GM10248 (cell line): ENCODE measurements around the gene DISC1.
"Not testable (repeated sequence)": the region's sequence is repeated elsewhere in the genome, so short reads cannot be mapped to it uniquely, and the experiment has no call there.

ENCODE experiments used
- CTCF ChIA-PET: fragments of 300-600 bp; sonication (Branson Sonifier 250); formaldehyde crosslinking; extraction: SDS; loops from one replicate; lab custom pipeline; 2021; ENCODE audit warnings: antibody characterized with exemption; lab: Yijun Ruan, JAX
- POLR2A ChIA-PET: fragments of 350-650 bp; sonication (Branson Sonifier 250); formaldehyde crosslinking; extraction: SDS; loops from one replicate; lab custom pipeline; 2020; ENCODE audit warnings: antibody characterized with exemption; lab: Yijun Ruan, JAX
- DNase-seq: peaks from one replicate; pipeline ENCODE4 v3.0.0; 2012; ENCODE audit errors: extremely low spot score
- CTCF ChIP-seq: IDR thresholded peaks from 2 replicates; pipeline ENCODE4 v1.5.1; 2012; ENCODE audit warnings: mild to moderate bottlenecking, low read depth; ENCODE audit errors: extremely low read depth, missing control alignments, control extremely low read depth

DISC1 gene

DNA sequence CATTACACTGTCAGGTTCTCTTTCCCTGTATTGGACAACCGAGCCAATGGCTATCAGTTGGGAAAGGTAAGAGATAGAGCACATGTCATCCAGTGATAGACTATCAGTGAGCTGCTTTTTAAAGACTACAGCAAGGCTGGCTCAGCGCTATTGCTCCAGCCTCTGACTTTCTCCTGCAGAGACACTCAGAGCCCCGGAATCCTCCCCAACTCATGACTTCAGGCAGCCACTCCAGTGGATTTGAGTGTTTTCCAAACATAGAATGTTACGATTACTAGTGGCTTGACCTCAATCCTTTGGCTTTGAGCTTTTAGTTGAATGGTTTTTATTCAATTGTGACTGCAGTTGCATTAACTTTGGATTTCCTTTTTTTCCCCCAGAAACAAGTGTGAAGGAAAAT is 331.9 kb downstream of the DISC1 start:
- POLR2A ChIA-PET = no interaction called here
- CTCF ChIA-PET = interaction anchor here (0.8 kb wide), 1 partner anchor 11 kb away, joined by 3 read pairs; no protein-coding TSS in a partner anchor
- no peak for DNase-seq
- no peak for TF ChIP-seq CTCF

DNA sequence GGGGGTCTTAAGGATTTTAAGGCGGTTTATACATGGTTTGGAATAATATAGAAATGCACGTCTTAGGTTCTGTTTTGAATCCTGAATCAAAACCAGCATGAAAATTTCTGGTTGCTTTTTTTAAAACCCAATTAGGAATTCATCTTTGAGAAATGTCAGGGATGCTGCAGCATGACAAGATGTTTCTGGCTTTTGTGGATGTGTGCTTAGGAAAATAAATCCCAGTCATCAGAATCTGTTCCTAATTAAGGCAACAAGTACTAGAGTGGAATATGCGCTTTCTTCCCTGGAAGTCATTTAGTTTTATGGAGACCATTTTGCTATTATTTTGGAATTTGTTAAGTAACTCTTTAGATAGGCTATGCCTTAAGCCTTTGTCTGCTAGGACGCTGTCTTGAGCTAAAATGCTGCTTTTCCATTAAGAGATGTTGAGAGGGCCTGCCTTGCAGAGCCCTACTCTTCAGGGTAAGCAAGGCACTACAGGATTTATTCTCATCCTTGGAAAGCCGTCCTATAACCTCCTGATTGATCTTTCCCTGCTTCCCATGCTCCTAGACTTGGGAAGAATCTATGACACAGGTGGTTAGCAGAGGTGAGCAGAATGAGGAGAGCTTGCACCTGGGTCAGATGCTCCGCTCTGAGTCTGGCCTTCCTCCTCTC is 332.8 kb downstream of the DISC1 start:
- TF ChIP-seq CTCF = no peak
- POLR2A ChIA-PET = no interaction called here
- no peak for DNase-seq
- CTCF ChIA-PET = interaction anchor here (2.3 kb wide), 1 partner anchor 12 kb away, joined by 8 read pairs; no protein-coding TSS in a partner anchor

DNA sequence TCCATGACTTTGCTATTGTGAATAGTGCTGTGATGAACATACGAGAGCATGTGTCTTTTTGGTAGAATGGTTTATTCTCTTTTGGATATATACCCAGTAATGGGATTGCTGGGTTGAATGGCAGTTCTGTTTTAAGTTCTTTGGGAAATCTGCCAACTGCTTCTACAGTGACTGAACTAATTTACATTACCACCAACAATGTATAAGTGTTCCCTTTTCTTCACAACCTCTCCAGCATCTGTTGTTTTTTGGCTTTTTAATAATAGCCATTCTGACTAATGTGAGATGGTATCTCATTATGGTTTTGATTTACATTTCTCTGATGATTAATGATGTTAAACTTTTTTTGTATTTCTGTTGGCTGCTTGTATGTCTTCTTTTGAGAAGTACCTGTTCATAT is 335.2 kb downstream of the DISC1 start:
- POLR2A ChIA-PET, DNase-seq: not testable (repeated sequence)
- CTCF ChIA-PET = interaction anchor here (1.0 kb wide), 1 partner anchor 9 kb away, joined by 3 read pairs; no protein-coding TSS in a partner anchor

DNA sequence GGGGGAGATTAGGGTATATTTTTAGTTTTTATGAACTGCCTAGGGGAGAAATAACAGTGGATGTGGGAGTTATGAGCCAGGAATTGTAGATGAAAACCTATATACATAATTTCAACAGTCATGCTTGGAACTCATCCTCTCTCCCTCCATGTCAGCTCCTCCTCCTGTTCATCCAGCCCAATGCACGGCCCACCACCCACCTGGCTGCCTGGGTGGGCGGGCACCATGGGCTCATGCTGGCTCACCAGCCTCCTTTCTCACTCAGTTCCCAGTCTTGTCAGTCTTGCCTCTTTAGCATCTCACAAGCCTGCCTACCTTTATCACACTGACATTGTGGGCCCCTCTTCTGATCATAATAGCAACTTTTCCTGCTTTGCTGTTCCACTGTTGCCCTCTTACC is 336.0 kb downstream of the DISC1 start:
- ChIA-PET POLR2A (no interaction called here), CTCF (interaction anchor here (1.0 kb wide), 1 partner anchor 8 kb away, joined by 3 read pairs; no protein-coding TSS in a partner anchor)
- no peak for DNase-seq
- TF ChIP-seq CTCF = no peak

DNA sequence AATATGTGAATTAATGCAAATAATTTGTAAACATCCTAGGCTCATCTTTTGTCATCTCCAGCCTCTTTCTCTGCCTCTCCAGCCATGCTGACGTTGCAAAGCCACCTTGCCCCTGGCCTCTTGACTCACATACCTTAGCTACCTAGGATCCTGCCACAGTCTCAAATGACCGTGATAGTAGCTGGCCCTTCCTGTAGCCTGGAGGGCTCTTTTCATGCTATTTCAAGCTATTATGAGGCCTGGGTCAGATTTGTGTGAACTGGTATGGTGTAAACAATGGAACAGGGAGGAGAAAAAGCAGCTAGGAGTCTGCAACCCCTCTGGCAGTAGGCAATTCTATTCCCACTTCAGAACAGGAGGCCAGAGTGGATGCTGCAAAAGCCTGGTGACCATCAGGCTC is 337.7 kb downstream of the DISC1 start:
- DNase-seq = no peak
- ChIA-PET CTCF (no interaction called here), POLR2A (no interaction called here)
- no peak for TF ChIP-seq CTCF

DNA sequence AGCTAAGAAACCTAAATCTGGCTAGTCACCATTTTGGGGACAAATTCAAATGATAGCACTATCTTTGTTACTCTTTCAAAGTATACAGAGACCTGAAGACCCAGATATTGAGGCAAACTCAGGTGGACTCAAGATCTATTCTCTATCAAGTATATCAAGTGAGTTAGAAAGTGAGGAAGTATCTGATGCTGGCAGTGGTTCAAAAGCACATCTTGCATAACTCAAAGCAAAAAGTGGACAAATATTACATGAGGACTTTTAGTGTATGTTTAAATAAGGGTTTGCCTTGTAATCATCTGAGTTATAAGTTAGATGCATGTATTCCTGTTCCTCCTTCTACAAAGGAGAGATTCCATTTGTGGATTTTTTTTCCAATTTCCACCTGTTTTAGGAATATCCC is 338.4 kb downstream of the DISC1 start:
- TF ChIP-seq CTCF = no peak
- POLR2A ChIA-PET = no interaction called here
- no peak for DNase-seq
- CTCF ChIA-PET = no interaction called here

DNA sequence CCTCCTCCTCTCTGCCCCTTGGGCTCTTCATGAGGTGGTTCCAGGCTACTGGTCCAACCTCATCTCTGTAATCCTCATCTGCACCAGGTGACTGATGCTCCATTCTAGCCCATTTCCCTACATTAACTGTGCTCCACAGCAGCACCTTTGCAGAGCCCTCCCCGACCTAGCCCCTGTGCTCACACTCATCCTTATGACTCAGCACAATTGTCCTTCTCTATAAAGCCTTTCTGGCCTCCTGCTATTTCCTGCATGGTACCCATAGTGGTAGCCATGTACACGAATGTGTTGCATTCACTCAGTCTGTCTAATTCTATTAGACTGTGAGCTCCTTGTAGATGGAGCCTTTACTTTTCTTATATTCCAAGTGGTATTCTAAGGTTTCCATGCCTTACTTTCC is 339.0 kb downstream of the DISC1 start:
- POLR2A ChIA-PET = no interaction called here
- CTCF ChIA-PET = no interaction called here
- DNase-seq = no peak

More for the DNA sequence above, 339.0 kb downstream of the DISC1 start:
- no peak for TF ChIP-seq CTCF
